ENCODE results near the gene ZC3H12D. TPM values are rescaled to one million over a fixed set of nuclear protein-coding genes. Genes with fewer than 3 reads are reported as not detected.

ZC3H12D gene
- total and polyA plus RNA-seq, 2 donors (not counting 3 experiments of a cell fraction or from before 2014, with no cell fraction given) = 0.06 TPM; not detected in 1

- Histone ChIP-seq H3K9ac (replicated peaks; ENCODE audit: extremely low read depth, insufficient read depth, low read length) (no peak overlapping the region), H3K79me2 (ENCODE audit: control insufficient read depth, insufficient read depth, low read length) (no peaks in the 10 kb centered on the region), H3K27me3 (ENCODE audit: control insufficient read depth in 2 of 2, insufficient read depth in 2 of 2, low read length in 2 of 2) (no peaks in the 10 kb centered on the region), H3K36me3 (ENCODE audit: control insufficient read depth in 2 of 2, extremely low read depth in 1 of 2, insufficient read depth in 2 of 2, low read length in 2 of 2) (no peaks in the 10 kb centered on the region), H3K27ac (ENCODE audit: insufficient read depth, low read depth, low read length) (no peak overlapping the region), H4K20me1 (replicated peaks; ENCODE audit: control insufficient read depth, extremely low read depth, insufficient read depth, low read length) (no peaks in the 10 kb centered on the region), H3K4me1 (ENCODE audit: control insufficient read depth, extremely low read depth, insufficient read depth, low read length) (no peaks in the 10 kb centered on the region), H2AFZ (ENCODE audit: low read depth, low read length) (no peak overlapping the region), H3K9me1 (replicated peaks; ENCODE audit: control insufficient read depth, extremely low read depth, insufficient read depth, low read length) (no peaks in the 10 kb centered on the region), H3K9me3 (replicated peaks; ENCODE audit: control insufficient read depth, insufficient read depth, low read length) (no peaks in the 10 kb centered on the region), H3K4me3 (replicated peaks in 1 of 3; ENCODE audit: insufficient read depth in 1 of 3, low read depth in 1 of 3, low read length in 3 of 3) (no peak overlapping the region), H3K4me2 (ENCODE audit: insufficient read depth, low read length) (no peak overlapping the region)
- dilution Hi-C loops (cut with MboI; ENCODE audit: extremely low pct_ligation_motif_present, low sequenced_read_pairs) = no loop called here
- intact Hi-C loops (cut with micrococcal nuclease) = no loop called here
- POLR2A ChIA-PET = no interaction called here
- DNase-seq (ENCODE audit: low read depth, low spot score) (no peak), FAIRE-seq (no peak)
- CTCF ChIA-PET = interaction anchor here (1.2 to 2.6 kb wide), 5 partner anchors 10 to 412 kb away, joined by 3 to 15 read pairs (median 7); no protein-coding TSS in a partner anchor
- TF ChIP-seq POLR2AphosphoS5 (IDR thresholded peaks at IDR 0.05; ENCODE audit: insufficient read depth, low read depth, low read length) = no peak
- no peak for TF ChIP-seq CTCF (IDR thresholded peaks at IDR 0.05; ENCODE audit: extremely low read depth in 1 of 2, insufficient read depth in 1 of 2, low read depth in 1 of 2, low read length in 2 of 2)
- no peak for TF ChIP-seq EZH2 (IDR thresholded peaks at IDR 0.05; ENCODE audit: borderline replicate concordance, low read depth, low read length, severe bottlenecking)
- no peak for TF ChIP-seq MYC (IDR thresholded peaks at IDR 0.05; ENCODE audit: low read depth, low read length)
- TF ChIP-seq JUN (IDR thresholded peaks at IDR 0.05; ENCODE audit: borderline replicate concordance, insufficient read depth, insufficient read length, low read depth) = no peak
- TF ChIP-seq, protein P1, sequence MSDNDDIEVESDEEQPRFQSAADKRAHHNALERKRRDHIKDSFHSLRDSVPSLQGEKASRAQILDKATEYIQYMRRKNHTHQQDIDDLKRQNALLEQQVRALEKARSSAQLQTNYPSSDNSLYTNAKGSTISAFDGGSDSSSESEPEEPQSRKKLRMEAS (IDR thresholded peaks at IDR 0.05; ENCODE audit: insufficient read depth, insufficient read length) = no peak
- no peak for TF ChIP-seq FOS (IDR thresholded peaks at IDR 0.05; ENCODE audit: borderline replicate concordance, insufficient read depth, low read length)
- no peak for TF ChIP-seq GATA2 (IDR thresholded peaks at IDR 0.05; ENCODE audit: insufficient read depth, insufficient read length, low read depth, low read length)
- no peak for TF ChIP-seq POLR2A (IDR thresholded peaks at IDR 0.05; ENCODE audit: low read depth, low read length)
- BruUV-seq (replicated peaks) = no TSS peak
Measured at GRCh38 chr6:149440735-149441671, 43.8 kb downstream of the ZC3H12D start.

Measured in endothelial cell of umbilical vein (primary cell).